GM18870 (cell line): ENCODE data around the gene TFG.

Experiments used
- ATAC-seq: cut with Tn5 transposase; IDR thresholded peaks from one replicate; pipeline ENCODE4 v1.9.1; 2021; ENCODE audit warnings: moderate library complexity; ENCODE audit not compliant: unreplicated experiment

Gene TFG

GRCh38 chr3:100703865-100704264 lies 5.4 kb upstream of the TFG start:
- ATAC-seq = no peak

GRCh38 chr3:100706365-100706764 lies 2.9 kb upstream of the TFG start:
- no peak for ATAC-seq

GRCh38 chr3:100708644-100708988 lies 678 bp upstream of the TFG start:
- no peak for ATAC-seq

GRCh38 chr3:100709842-100710260 lies 557 bp downstream of the TFG start:
- ATAC-seq = no peak

GRCh38 chr3:100710261-100710968 lies 1.1 kb downstream of the TFG start:
- peak; percentile 52 for ATAC-seq

GRCh38 chr3:100715176-100715575 lies 5.9 kb downstream of the TFG start:
- ATAC-seq = no peak

GRCh38 chr3:100717063-100717462 lies 7.8 kb downstream of the TFG start:
- no peak for ATAC-seq

- ATAC-seq = no peak
Measured at GRCh38 chr3:100717637-100718487, 8.6 kb downstream of the TFG start.

- ATAC-seq = no peak
Measured at GRCh38 chr3:100719136-100719535, 9.8 kb downstream of the TFG start.

- no peak for ATAC-seq
Measured at GRCh38 chr3:100720426-100720825, 11.1 kb downstream of the TFG start.

GRCh38 chr3:100725935-100726513 lies 16.7 kb downstream of the TFG start:
- ATAC-seq = no peak

GRCh38 chr3:100726706-100727105 lies 17.4 kb downstream of the TFG start:
- no peak for ATAC-seq

- peak; percentile 56 for ATAC-seq
Measured at GRCh38 chr3:100730524-100730923, 21.2 kb downstream of the TFG start.

- no peak for ATAC-seq
Measured at GRCh38 chr3:100732435-100732834, 23.1 kb downstream of the TFG start.

- ATAC-seq = no peak
Measured at GRCh38 chr3:100737334-100737733, 28.0 kb downstream of the TFG start.

GRCh38 chr3:100740207-100740606 lies 30.9 kb downstream of the TFG start:
- no peak for ATAC-seq

GRCh38 chr3:100743535-100743934 lies 34.2 kb downstream of the TFG start:
- no peak for ATAC-seq

GRCh38 chr3:100744671-100745070 lies 35.4 kb downstream of the TFG start:
- no peak for ATAC-seq

- no peak for ATAC-seq
Measured at GRCh38 chr3:100745617-100746016, 36.3 kb downstream of the TFG start.

GRCh38 chr3:100746092-100746491 lies 36.8 kb downstream of the TFG start:
- no peak for ATAC-seq

GRCh38 chr3:100748220-100748619 lies 38.9 kb downstream of the TFG start:
- no peak for ATAC-seq

- no peak for ATAC-seq
Measured at GRCh38 chr3:100748967-100749366, 39.7 kb downstream of the TFG start.
